ENCODE measurements around the gene ZNF346. TPM values are rescaled to one million over a fixed set of nuclear protein-coding genes. Genes with fewer than 3 reads are reported as not detected.

ZNF346 gene
- total RNA-seq, 1 donor from 2014 or later = 7.1 TPM

- FAIRE-seq (no peak), DNase-seq (ENCODE audit: low read depth) (no peak)
- TF ChIP-seq, protein P1, sequence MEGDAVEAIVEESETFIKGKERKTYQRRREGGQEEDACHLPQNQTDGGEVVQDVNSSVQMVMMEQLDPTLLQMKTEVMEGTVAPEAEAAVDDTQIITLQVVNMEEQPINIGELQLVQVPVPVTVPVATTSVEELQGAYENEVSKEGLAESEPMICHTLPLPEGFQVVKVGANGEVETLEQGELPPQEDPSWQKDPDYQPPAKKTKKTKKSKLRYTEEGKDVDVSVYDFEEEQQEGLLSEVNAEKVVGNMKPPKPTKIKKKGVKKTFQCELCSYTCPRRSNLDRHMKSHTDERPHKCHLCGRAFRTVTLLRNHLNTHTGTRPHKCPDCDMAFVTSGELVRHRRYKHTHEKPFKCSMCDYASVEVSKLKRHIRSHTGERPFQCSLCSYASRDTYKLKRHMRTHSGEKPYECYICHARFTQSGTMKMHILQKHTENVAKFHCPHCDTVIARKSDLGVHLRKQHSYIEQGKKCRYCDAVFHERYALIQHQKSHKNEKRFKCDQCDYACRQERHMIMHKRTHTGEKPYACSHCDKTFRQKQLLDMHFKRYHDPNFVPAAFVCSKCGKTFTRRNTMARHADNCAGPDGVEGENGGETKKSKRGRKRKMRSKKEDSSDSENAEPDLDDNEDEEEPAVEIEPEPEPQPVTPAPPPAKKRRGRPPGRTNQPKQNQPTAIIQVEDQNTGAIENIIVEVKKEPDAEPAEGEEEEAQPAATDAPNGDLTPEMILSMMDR (IDR thresholded peaks at IDR 0.05; ENCODE audit: insufficient read depth, low read length, severe bottlenecking) = no peak
- Histone ChIP-seq H3K36me3 (ENCODE audit: control insufficient read depth, insufficient read depth, low read length) (no peaks in the 10 kb centered on the region), H3K27me3 (ENCODE audit: control insufficient read depth, insufficient read depth, low read length) (no peaks in the 10 kb centered on the region), H3K4me3 (ENCODE audit: low read depth, low read length) (no peak overlapping the region)
Measured at GRCh38 chr5:177079606-177080005, 57.1 kb downstream of the ZNF346 start.

- no peaks in the 10 kb centered on the region for H3K36me3 ChIP-seq (ENCODE audit: control insufficient read depth, insufficient read depth, low read length)
- no peaks in the 10 kb centered on the region for H3K27me3 ChIP-seq (ENCODE audit: control insufficient read depth, insufficient read depth, low read length)
- TF ChIP-seq, protein P1 (IDR thresholded peaks at IDR 0.05; ENCODE audit: insufficient read depth, low read length, severe bottlenecking) = no peak
- no peak overlapping the region for H3K4me3 ChIP-seq (ENCODE audit: low read depth, low read length)
- FAIRE-seq = no peak
- no peak for DNase-seq (ENCODE audit: low read depth)
Measured at GRCh38 chr5:177080265-177080664, 57.8 kb downstream of the ZNF346 start.

- H3K27me3 ChIP-seq (ENCODE audit: control insufficient read depth, insufficient read depth, low read length) = no peaks in the 10 kb centered on the region
- DNase-seq (ENCODE audit: low read depth) (no peak), FAIRE-seq (no peak)
- no peak overlapping the region for H3K4me3 ChIP-seq (ENCODE audit: low read depth, low read length)
- H3K36me3 ChIP-seq (ENCODE audit: control insufficient read depth, insufficient read depth, low read length) = no peaks in the 10 kb centered on the region
- TF ChIP-seq, protein P1 (IDR thresholded peaks at IDR 0.05; ENCODE audit: insufficient read depth, low read length, severe bottlenecking) = no peak
Measured at GRCh38 chr5:177081859-177082258, 59.4 kb downstream of the ZNF346 start.

- H3K4me3 ChIP-seq (ENCODE audit: low read depth, low read length) = no peak overlapping the region
- FAIRE-seq (no peak), DNase-seq (ENCODE audit: low read depth) (no peak)
- no peaks in the 10 kb centered on the region for H3K36me3 ChIP-seq (ENCODE audit: control insufficient read depth, insufficient read depth, low read length)
- TF ChIP-seq, protein P1 (IDR thresholded peaks at IDR 0.05; ENCODE audit: insufficient read depth, low read length, severe bottlenecking) = no peak
- no peaks in the 10 kb centered on the region for H3K27me3 ChIP-seq (ENCODE audit: control insufficient read depth, insufficient read depth, low read length)
Measured at GRCh38 chr5:177083357-177083756, 60.9 kb downstream of the ZNF346 start.

DNA sequence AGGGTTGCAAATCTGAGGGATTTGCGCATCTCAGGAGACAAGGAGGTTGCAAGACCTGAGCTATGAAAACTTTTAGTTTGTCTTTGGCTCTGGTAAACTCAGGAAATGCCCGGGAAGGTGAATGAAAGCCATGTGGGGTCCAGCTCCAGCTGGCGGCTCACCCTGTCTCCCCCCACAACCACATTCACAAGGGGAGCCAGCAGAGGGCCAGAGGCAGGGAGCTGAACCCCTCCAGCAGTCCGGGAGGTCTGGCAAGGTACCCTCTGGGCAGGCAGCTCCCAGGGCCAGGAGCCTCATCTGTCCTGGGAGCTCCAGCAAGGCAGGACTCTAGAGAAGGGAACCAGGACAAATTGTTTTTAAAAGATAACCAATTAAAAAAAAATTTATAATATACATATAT, 61.7 kb downstream of the ZNF346 start:
- no peak for FAIRE-seq
- DNase-seq (ENCODE audit: low read depth) = no peak
- H3K4me3 ChIP-seq (ENCODE audit: low read depth, low read length) = no peak overlapping the region
- H3K36me3 ChIP-seq (ENCODE audit: control insufficient read depth, insufficient read depth, low read length) = no peaks in the 10 kb centered on the region
- H3K27me3 ChIP-seq (ENCODE audit: control insufficient read depth, insufficient read depth, low read length) = no peaks in the 10 kb centered on the region
- TF ChIP-seq, protein P1 (IDR thresholded peaks at IDR 0.05; ENCODE audit: insufficient read depth, low read length, severe bottlenecking) = no peak

- Histone ChIP-seq H3K36me3 (ENCODE audit: control insufficient read depth, insufficient read depth, low read length) (no peaks in the 10 kb centered on the region), H3K27me3 (ENCODE audit: control insufficient read depth, insufficient read depth, low read length) (no peaks in the 10 kb centered on the region), H3K4me3 (ENCODE audit: low read depth, low read length) (no peak overlapping the region)
- FAIRE-seq (no peak), DNase-seq (ENCODE audit: low read depth) (peak; percentile 35)
- TF ChIP-seq, protein P1 (IDR thresholded peaks at IDR 0.05; ENCODE audit: insufficient read depth, low read length, severe bottlenecking) = no peak
Measured at GRCh38 chr5:177085985-177086653, 63.6 kb downstream of the ZNF346 start.
